HCT116 (cell line): ENCODE data around the gene IMMP2L. TPM values are rescaled to one million over a fixed set of nuclear protein-coding genes. Genes with fewer than 3 reads are reported as not detected.

ENCODE experiments used
- ATAC-seq: fragments of 200-7000 bp; cut with Tn5 transposase; 2 replicates; pipeline ENCODE4 v1.9.1; 2020; ENCODE audit warnings: mild to moderate bottlenecking, moderate library complexity
- BruUV-seq: library from RNA; stranded (reverse); fragments of 400-500 nt; replicated peaks from 2 replicates; lab custom pipeline; 2021; lab: Mats Ljungman, UMichigan
- CTCF ChIA-PET: fragments of 300-600 bp; sonication (Branson Sonifier 250); formaldehyde crosslinking; loops from one replicate; lab custom pipeline; 2021; ENCODE audit warnings: antibody characterized with exemption; lab: Charles Lee
- POLR2A ChIA-PET: fragments of 300-600, 350-600 bp; sonication (Branson Sonifier 250); formaldehyde crosslinking; loops from one replicate; lab custom pipeline; 2021; ENCODE audit warnings: antibody characterized with exemption; lab: Charles Lee
- RAD21 ChIA-PET, 2 experiments: fragments of 300-600 bp; sonication (Branson Sonifier 250); formaldehyde crosslinking; loops; one replicate each; lab custom pipeline; 2023; ENCODE audit warnings: low total read pairs in 2 of 2; ENCODE audit not compliant: uncharacterized antibody in 2 of 2, unreplicated experiment in 2 of 2, low non-redundant PET in 1 of 2; lab: Charles Lee
- DNase-seq: peaks from one replicate; pipeline ENCODE4 v3.0.0-alpha.2; 2010; ENCODE audit warnings: low read depth, low spot score
- H2AFZ ChIP-seq: fragments of 200-600 bp; shearing (Covaris generic), sonication (generic); 2 replicates; pipeline ENCODE4 v1.6.1; 2017; ENCODE audit warnings: low read depth, mixed run types, mixed read lengths, antibody characterized with exemption, low read length; ENCODE audit not compliant: poor library complexity, severe bottlenecking
- H3K27ac ChIP-seq: 2 replicates; pipeline ENCODE4 v1.5.1; 2012; ENCODE audit warnings: low read depth, low read length
- H3K27me3 ChIP-seq: fragments of 200-600 bp; sonication (generic); 2 replicates; pipeline ENCODE4 v1.6.1; 2016; ENCODE audit warnings: mixed run types, low read length, mixed read lengths; ENCODE audit not compliant: insufficient read depth
- H3K36me3 ChIP-seq, 2 experiments: fragments of 200-500 bp in 1 of 2; fragments of 200-600 bp in 1 of 2; sonication (Bioruptor generic) in 1 of 2; sonication (generic) in 1 of 2; 2 replicates each; pipeline versions ENCODE4 v1.5.1 to v1.6.1; 2014 to 2016; ENCODE audit warnings: low read length in 2 of 2, inconsistent platforms in 1 of 2, mixed read lengths in 1 of 2, mixed run types in 1 of 2; ENCODE audit not compliant: insufficient read depth in 2 of 2, control insufficient read depth in 1 of 2
- H3K4me1 ChIP-seq, 2 experiments: fragments of 200-600 bp in 1 of 2; sonication (generic) in 1 of 2; 2 replicates each; pipeline versions ENCODE4 v1.5.1 to v1.6.1; 2012 to 2017; ENCODE audit warnings: low read length in 2 of 2, inconsistent platforms in 1 of 2, mild to moderate bottlenecking in 1 of 2, mixed read lengths in 1 of 2, mixed run types in 1 of 2, moderate library complexity in 1 of 2; ENCODE audit not compliant: insufficient read depth in 2 of 2, control insufficient read depth in 1 of 2
- H3K4me2 ChIP-seq: fragments of 200-600 bp; sonication (generic); 2 replicates; pipeline ENCODE4 v1.6.1; 2017; ENCODE audit warnings: mixed run types, low read length, mixed read lengths
- H3K4me3 ChIP-seq, 2 experiments: fragments of 200-600 bp in 1 of 2; sonication (generic) in 1 of 2; replicated peaks in 1 of 2; 2 replicates each; pipeline ENCODE4 v1.5.1; 2011 to 2016; ENCODE audit warnings: low read length in 2 of 2, control low read depth in 1 of 2, low read depth in 1 of 2, mild to moderate bottlenecking in 1 of 2, mixed read lengths in 1 of 2, mixed run types in 1 of 2
- H3K79me2 ChIP-seq: fragments of 200-600 bp; sonication (generic); 2 replicates; pipeline ENCODE4 v1.6.1; 2017; ENCODE audit warnings: mild to moderate bottlenecking, mixed run types, low read length, moderate library complexity, mixed read lengths; ENCODE audit not compliant: insufficient read depth
- H3K9ac ChIP-seq: fragments of 200-600 bp; sonication (generic); 2 replicates; pipeline ENCODE4 v1.6.1; 2016; ENCODE audit warnings: low read length, mixed read lengths
- H3K9me2 ChIP-seq: fragments of 200-600 bp; sonication (generic), shearing (Covaris generic); 2 replicates; pipeline ENCODE4 v1.6.1; 2017; ENCODE audit warnings: mixed run types, mild to moderate bottlenecking, moderate library complexity; ENCODE audit not compliant: insufficient read depth
- H3K9me3 ChIP-seq, 2 experiments: fragments of 200-500 bp in 1 of 2; fragments of 200-600 bp in 1 of 2; sonication (Bioruptor generic) in 1 of 2; sonication (generic) in 1 of 2; 2 replicates each; pipeline ENCODE4 v1.6.1; 2014 to 2017; ENCODE audit warnings: low read length in 2 of 2, mixed read lengths in 2 of 2, inconsistent platforms in 1 of 2, low read depth in 1 of 2, mild to moderate bottlenecking in 1 of 2, mixed run types in 1 of 2, moderate library complexity in 1 of 2; ENCODE audit not compliant: control insufficient read depth in 1 of 2, insufficient read depth in 1 of 2
- H4K20me1 ChIP-seq: fragments of 200-600 bp; sonication (generic), shearing (Covaris generic); 2 replicates; pipeline ENCODE4 v1.6.1; 2017; ENCODE audit warnings: mixed run types, mild to moderate bottlenecking, moderate library complexity; ENCODE audit not compliant: insufficient read depth
- ATF3 ChIP-seq: IDR thresholded peaks from 2 replicates; pipeline ENCODE4 v1.6.1; 2012
- CBX3 ChIP-seq: IDR thresholded peaks from 2 replicates; pipeline ENCODE4 v1.6.1; 2012; ENCODE audit warnings: low read depth
- CEBPB ChIP-seq: IDR thresholded peaks from 2 replicates; pipeline ENCODE4 v1.6.1; 2012; ENCODE audit warnings: low read depth
- CTCF ChIP-seq, 3 experiments: fragments of 200-600 bp in 1 of 3; sonication (generic) in 1 of 3; IDR thresholded peaks in 2 of 3; conservative IDR thresholded peaks in 1 of 3; 2 replicates each; pipeline ENCODE4 v1.5.1; 2012 to 2017; ENCODE audit warnings: low read depth in 2 of 3, low read length in 2 of 3, antibody characterized with exemption in 1 of 3, borderline replicate concordance in 1 of 3, control low read depth in 1 of 3, mild to moderate bottlenecking in 1 of 3, mixed read lengths in 1 of 3, mixed run types in 1 of 3, moderate library complexity in 1 of 3; ENCODE audit not compliant: insufficient read depth in 1 of 3
- EGR1 ChIP-seq: IDR thresholded peaks from 2 replicates; pipeline ENCODE4 v1.6.1; 2012; ENCODE audit warnings: low read depth
- ELF1 ChIP-seq: IDR thresholded peaks from 2 replicates; pipeline ENCODE4 v1.6.1; 2012; ENCODE audit warnings: low read depth, borderline replicate concordance
- EZH2 ChIP-seq: fragments of 200-600 bp; sonication (generic); IDR thresholded peaks from 2 replicates; pipeline ENCODE4 v1.6.1; 2017; ENCODE audit warnings: antibody characterized with exemption, mixed run types
- EZH2phosphoT487 ChIP-seq: fragments of 200-600 bp; IDR thresholded peaks from 2 replicates; pipeline ENCODE4 v1.6.1; 2018; ENCODE audit warnings: antibody characterized with exemption, borderline replicate concordance
- JUND ChIP-seq: IDR thresholded peaks from 2 replicates; pipeline ENCODE4 v1.6.1; 2012
- MAX ChIP-seq: IDR thresholded peaks from 2 replicates; pipeline ENCODE4 v1.6.1; 2012
- POLR2AphosphoS5 ChIP-seq: IDR thresholded peaks from 2 replicates; pipeline ENCODE4 v1.6.1; 2011; ENCODE audit warnings: mild to moderate bottlenecking, low read depth, low read length, moderate library complexity
- RAD21 ChIP-seq: IDR thresholded peaks from 2 replicates; pipeline ENCODE4 v1.6.1; 2012; ENCODE audit warnings: low read depth, mild to moderate bottlenecking
- SIN3A ChIP-seq: IDR thresholded peaks from 2 replicates; pipeline ENCODE4 v1.6.1; 2012; ENCODE audit warnings: low read depth
- SP1 ChIP-seq: IDR thresholded peaks from 2 replicates; pipeline ENCODE4 v1.6.1; 2012; ENCODE audit warnings: low read depth
- SRF ChIP-seq: IDR thresholded peaks from 2 replicates; pipeline ENCODE4 v1.6.1; 2012; ENCODE audit warnings: low read depth
- TCF7L2 ChIP-seq: IDR thresholded peaks from 2 replicates; pipeline ENCODE4 v1.7.0; 2011; ENCODE audit warnings: borderline replicate concordance, inconsistent platforms; ENCODE audit not compliant: insufficient read depth, insufficient read length; ENCODE audit errors: extremely low read depth
- ZBTB33 ChIP-seq: IDR thresholded peaks from 2 replicates; pipeline ENCODE4 v1.6.1; 2011; ENCODE audit warnings: mild to moderate bottlenecking, low read length, moderate library complexity; ENCODE audit not compliant: insufficient replicate concordance; ENCODE audit errors: extremely low read depth
- ZFX ChIP-seq: fragments of 450-650 bp; IDR thresholded peaks from 2 replicates; pipeline ENCODE4 v1.6.1; 2017
- intact Hi-C: fragments of 100-400 bp; cut with micrococcal nuclease; formaldehyde crosslinking; loops from 2 replicates; pipeline ENCODE4 v1.10.0; 2022
- total RNA-seq: library from RNA; stranded (reverse); gene quantifications from one replicate; pipeline ENCODE4 v1.2.1, GENCODE V29; 2021; ENCODE audit not compliant: unreplicated experiment

IMMP2L gene
- total RNA-seq, 1 experiment from 2014 or later: 21.1 TPM

- Histone ChIP-seq H4K20me1 (no peaks in the 10 kb centered on the region), H3K4me2 (no peak overlapping the region), H3K9ac (no peak overlapping the region), H3K79me2 (no peaks in the 10 kb centered on the region), H3K4me1 (no peaks in the 10 kb centered on the region), H3K27me3 (no peaks in the 10 kb centered on the region)
- CTCF ChIA-PET: no interaction called here
- no peak for ATAC-seq
- intact Hi-C loops: no loop called here
- POLR2A ChIA-PET: no interaction called here
- TF ChIP-seq ELF1 (no peak), SRF (no peak), MAX (no peak), EZH2phosphoT487 (no peak), RAD21 (no peak), ATF3 (no peak), EGR1 (no peak), CBX3 (no peak), CEBPB (no peak)
- TF ChIP-seq, all 23 proteins: peak for 0
- H3K9me2 ChIP-seq: no peaks in the 10 kb centered on the region
- no peaks in the 10 kb centered on the region for H3K36me3 ChIP-seq
- no peak overlapping the region for H3K4me3 ChIP-seq
- RAD21 ChIA-PET: no interaction called here
- DNase-seq: no peak
- H3K9me3 ChIP-seq: no peaks in the 10 kb centered on the region
- no peak overlapping the region for H3K27ac ChIP-seq
- H2AFZ ChIP-seq: no peak overlapping the region
- no TSS peak for BruUV-seq
Observed at GRCh38 chr7:111607621-111608020, 45.3 kb upstream of the IMMP2L start.

GRCh38 chr7:111605246-111605645, 43.0 kb upstream of the IMMP2L start:
- RAD21 ChIA-PET: no interaction called here
- POLR2A ChIA-PET: no interaction called here
- intact Hi-C loops: no loop called here
- Histone ChIP-seq H3K79me2 (no peaks in the 10 kb centered on the region), H3K27ac (no peak overlapping the region), H3K9me2 (no peaks in the 10 kb centered on the region), H3K9ac (no peak overlapping the region), H3K4me2 (no peak overlapping the region), H3K27me3 (no peaks in the 10 kb centered on the region), H4K20me1 (no peaks in the 10 kb centered on the region), H3K36me3 (no peaks in the 10 kb centered on the region), H2AFZ (no peak overlapping the region), H3K4me3 (no peak overlapping the region), H3K4me1 (no peaks in the 10 kb centered on the region), H3K9me3 (no peaks in the 10 kb centered on the region)
- no TSS peak for BruUV-seq
- ATAC-seq (no peak), DNase-seq (no peak)
- CTCF ChIA-PET: no interaction called here
- TF ChIP-seq JUND: no peak
- TF ChIP-seq EZH2: no peak
- TF ChIP-seq ATF3: no peak
- TF ChIP-seq SP1: no peak
- no peak for TF ChIP-seq CTCF (IDR thresholded peaks at IDR 0.05 in 2 of 3, conservative IDR thresholded peaks at IDR 0.05 in 1 of 3; ENCODE audit: borderline replicate concordance in 1 of 3, insufficient read depth in 1 of 3, low read depth in 2 of 3, low read length in 2 of 3)
- TF ChIP-seq EGR1: no peak
- TF ChIP-seq ZFX: no peak
- TF ChIP-seq ELF1: no peak
- no peak for TF ChIP-seq POLR2AphosphoS5
- TF ChIP-seq TCF7L2: no peak
- no peak for TF ChIP-seq SIN3A
- no peak for TF ChIP-seq ZBTB33
- TF ChIP-seq EZH2phosphoT487: no peak
- no peak for TF ChIP-seq RAD21
